NCI-H187 treated with DMSO at 0.1 percent for 48 hours (cell line): ENCODE measurements around the gene TLE3.

Source experiments
- DNase-seq: peaks from one replicate; lab custom pipeline; 2025; lab: John Stamatoyannopoulos, UW

The TLE3 gene

GRCh38 chr15:70027518-70027917 is 70.2 kb downstream of the TLE3 start:
- no peak for DNase-seq

DNA sequence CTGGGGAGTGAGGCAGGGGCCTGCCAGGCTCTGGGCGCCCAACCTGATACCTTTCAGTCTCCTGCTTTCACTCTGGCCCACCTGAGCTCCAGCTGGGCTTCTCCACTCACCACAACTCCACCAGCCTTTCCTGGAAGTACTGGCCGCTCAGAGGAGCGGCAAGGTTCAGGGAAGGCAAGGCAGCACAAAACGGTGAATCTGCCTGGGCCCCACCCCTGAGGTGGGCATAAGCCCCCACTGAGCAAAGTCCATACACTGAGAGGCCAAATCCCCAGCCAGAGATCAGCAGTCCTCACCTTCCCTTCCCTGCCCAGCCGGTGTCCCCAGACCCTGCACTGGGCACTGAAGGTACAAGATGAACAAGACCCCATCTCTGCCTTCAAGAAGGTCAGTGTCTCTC is 70.7 kb downstream of the TLE3 start:
- no peak for DNase-seq

DNA sequence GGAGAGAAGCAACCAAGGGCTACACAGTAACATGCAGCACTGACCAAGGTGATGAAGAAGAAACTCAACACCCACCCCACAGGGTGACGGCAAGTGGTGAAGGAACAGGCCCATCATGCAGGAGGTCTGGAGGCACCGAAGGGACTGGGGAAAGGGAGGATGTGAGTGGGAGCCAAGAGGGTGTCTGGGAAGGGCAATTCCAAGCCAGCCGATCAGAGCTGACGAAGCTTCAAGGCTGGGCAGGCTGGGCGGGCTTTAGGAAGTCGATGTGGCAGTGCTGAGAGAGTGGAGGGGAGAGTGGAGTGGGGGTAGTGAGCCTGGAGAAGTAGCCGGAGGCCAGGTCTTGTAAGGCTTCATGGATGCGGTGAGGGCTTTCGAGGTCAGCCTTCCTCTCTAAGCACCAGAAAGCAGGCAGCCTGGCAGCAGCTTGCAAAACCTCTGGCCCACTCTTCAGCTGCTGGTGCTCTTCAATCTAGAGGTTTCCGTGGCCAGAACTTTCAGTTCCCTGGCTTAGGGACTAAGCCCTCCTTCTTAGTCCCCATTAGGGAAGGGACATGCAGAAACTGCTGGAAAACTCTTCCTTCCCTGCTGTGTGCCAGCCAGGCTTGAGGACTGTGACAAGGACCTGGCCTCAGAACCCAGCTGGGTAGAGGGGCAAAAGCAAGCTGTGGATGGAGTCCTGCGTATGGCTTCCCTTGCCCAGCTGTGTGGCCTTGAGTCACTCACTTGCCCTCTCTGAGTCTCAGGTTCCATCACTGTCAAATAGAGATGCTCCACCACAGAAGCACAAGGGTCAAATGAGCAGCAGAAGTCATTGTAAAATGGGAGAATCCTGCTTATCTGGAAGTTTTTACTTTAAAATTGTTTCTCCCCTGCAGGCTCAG is 72.1 kb downstream of the TLE3 start:
- DNase-seq: no peak

- no peak for DNase-seq
Measured at GRCh38 chr15:70024521-70024920, 73.2 kb downstream of the TLE3 start.

DNA sequence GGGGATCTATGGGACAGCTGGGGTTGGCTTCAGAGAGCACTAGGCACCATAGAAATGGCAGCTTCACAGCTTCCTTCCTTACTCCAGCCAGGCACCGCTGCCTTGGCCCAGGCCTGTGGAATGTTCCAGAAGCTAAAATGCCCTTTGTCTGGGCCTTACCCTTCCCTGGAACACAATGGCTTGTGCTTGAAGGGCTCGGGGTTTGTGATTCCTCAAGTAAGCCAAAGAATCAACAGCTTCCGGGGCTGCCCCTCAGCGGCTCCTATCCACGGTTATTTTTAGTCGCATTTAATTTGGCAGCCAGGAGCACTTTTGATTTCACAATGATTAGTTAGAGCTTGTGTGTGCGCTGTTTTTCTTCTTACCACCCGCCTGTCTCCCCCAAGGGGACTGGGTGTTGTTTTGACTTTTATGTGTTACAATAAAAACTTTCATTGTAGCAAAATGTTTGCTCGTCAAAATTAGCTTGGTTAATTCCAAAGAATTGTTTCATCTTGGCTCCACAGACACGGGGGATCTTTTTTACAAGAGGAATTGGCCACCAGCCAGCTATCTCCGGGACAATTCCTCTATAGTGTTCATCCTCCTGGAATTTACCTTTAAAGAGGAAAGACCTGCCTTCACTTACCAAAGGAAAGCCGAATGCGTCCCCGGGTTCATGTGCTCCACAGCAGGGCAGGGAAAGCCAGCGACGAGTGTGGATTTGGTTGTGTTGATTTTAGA is 73.8 kb downstream of the TLE3 start:
- no peak for DNase-seq

GRCh38 chr15:70023064-70023768 is 74.5 kb downstream of the TLE3 start:
- no peak for DNase-seq

DNA sequence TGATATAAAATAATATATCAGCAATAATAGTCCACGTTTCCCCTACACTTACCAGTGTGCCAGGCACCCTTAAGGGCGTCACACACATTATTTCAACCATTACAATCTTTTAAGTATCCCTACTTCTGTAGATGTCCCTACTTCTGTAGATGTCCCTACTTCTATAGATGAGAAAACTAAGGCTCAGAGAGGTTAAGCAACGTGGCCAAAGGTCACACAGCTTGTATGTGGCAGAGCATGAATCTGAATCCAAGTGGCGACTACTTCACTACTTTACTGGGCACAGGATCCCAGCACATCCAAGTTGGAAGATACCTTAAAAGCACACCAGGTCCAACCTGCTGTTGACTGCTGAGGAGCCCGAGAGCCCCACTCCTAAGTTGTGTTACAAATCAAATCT is 77.5 kb downstream of the TLE3 start:
- DNase-seq: no peak

GRCh38 chr15:70018646-70019600 is 78.8 kb downstream of the TLE3 start:
- DNase-seq: no peak

DNA sequence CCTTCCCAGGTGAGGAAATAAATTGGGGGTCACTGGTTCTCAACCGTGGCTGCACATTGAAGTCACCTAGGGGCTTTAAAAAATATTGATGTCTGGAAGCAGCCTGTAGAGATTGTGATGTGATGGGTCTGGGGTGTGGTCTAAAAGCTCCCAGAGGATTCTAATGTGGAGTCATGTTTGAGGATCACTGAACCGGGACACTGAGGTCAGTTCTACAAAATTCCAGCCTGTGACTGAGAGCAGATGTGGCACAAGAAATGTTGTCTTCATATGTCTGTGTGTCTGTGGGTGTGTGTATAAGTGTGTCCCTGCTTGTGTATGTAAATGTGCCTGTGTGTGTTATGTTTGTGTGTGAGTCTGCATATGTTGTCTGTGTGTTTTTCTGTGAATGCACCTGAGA is 79.9 kb downstream of the TLE3 start:
- no peak for DNase-seq

DNA sequence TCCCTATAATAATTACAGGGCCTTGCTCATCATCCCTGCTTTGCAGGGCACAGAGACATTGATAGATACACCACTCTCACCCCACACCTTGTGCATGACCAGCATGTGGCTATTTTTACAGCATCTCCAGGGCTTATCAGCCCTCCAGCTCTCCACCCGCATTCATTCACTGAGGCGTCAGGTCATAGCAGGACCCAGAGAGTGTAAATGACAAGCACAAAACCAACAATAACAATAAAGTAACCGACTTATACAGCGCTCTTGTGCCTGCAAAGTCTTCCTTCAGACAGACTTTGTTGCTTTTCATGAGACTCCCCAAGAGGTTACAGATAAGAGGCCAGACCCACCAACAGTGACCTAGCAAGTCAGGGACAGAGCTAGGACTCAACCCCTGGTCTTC is 80.7 kb downstream of the TLE3 start:
- DNase-seq: no peak

DNA sequence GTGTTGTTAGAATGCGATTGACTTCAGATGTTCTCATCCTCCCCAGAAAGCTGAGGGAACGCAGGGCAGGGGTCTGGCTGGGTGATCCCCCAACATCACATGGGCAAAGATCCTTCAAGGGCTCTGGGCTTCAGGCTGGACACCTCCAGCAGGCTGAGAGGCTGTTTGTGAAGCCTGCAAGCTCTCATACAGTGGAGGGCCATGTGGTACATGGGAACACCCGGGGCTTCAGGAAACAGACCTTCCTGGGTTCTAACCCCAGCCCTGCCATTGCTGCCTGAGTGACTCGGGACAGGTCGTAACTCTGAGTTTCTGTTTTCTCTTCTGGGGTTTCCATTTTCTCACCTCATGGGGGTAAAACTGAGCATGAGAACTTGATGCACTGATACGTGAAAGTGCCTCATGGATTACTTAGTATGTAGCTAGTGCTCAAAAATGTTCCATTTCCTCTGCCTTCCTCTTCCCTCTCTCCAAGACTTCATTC is 81.2 kb downstream of the TLE3 start:
- DNase-seq: no peak

DNA sequence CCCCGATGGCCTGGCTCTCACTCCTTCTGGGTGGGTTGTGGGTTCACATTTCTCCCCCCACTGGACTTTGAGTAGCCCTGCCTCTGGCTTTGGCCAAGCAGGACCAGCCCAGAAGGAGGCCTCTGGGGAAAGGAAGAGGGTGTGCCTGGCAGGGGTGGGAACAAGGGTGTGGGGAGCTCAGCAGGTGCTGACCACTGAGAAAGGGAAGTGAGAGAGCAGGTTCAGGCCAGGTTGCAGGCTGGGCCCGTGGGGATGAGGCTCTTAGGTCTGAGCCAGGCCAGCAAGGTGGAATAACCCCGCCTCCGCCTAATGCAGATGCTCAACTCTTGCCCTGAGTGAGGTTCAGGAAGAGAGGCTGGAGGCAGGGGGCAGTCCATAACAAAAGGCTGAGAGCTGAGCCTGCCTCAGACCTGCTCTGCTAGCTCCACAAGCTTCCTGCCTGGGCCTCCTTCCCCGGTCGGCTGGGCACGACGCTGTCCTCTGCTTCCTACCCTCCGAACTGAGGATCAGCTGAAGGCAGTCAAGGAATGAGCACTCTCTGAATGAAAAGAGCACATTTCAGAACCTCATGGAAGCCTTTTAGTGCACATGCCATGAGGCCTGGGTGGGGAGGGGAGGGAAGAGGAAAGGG is 82.7 kb downstream of the TLE3 start:
- DNase-seq: no peak

DNA sequence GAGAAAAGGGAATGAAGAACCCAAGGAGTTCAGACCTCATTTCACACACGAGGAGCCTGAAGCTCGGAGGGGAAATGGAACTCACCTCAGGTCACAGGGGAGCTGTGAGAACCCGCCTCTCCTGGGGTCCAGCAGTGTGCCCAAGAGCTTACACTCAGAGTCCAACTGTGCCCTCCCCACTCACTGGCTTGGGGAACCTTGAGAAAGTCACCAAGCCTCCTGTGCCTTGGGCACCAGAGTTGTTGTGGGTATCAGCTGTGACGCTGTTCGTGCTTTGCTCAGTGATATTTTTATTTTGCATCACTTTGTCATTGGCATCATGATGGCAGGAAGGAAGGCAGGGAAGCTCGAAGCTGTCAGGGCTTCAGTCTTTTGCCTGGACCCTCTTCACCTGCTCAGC is 83.4 kb downstream of the TLE3 start:
- no peak for DNase-seq

DNA sequence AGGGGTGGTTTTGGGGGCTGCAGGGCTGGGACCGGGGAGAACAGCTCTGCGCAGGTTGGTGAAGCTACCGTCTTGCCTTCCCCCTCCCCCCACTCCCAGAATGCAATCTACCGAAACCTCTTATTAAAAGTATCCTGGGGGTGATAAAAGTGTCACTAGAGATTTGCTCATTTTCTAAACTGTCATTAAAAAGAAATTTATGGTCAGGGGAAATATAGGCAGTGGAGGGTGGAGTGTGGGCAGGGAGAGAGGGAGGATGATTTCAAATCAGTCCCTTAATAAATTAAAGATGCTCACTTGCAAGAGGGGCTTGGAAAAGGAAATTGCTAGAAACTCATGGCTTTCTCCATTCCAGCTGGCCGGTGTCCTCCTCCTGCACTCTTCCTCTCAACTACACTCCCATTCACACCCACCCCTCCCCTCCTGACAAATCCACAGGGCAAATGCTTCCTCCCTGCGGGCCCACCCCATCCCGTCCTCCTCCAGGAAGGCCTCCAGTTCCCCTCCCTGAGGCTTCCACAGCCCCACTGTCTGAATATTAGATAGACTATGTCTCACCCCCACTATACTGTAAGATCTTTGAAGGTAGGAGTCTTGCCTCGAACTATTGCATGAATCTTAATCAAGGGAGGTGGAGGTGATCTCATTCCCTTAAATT is 83.9 kb downstream of the TLE3 start:
- DNase-seq: no peak

- DNase-seq: no peak
Measured at GRCh38 chr15:70012895-70013294, 84.8 kb downstream of the TLE3 start.

- no peak for DNase-seq
Measured at GRCh38 chr15:70008697-70009290, 88.9 kb downstream of the TLE3 start.

DNA sequence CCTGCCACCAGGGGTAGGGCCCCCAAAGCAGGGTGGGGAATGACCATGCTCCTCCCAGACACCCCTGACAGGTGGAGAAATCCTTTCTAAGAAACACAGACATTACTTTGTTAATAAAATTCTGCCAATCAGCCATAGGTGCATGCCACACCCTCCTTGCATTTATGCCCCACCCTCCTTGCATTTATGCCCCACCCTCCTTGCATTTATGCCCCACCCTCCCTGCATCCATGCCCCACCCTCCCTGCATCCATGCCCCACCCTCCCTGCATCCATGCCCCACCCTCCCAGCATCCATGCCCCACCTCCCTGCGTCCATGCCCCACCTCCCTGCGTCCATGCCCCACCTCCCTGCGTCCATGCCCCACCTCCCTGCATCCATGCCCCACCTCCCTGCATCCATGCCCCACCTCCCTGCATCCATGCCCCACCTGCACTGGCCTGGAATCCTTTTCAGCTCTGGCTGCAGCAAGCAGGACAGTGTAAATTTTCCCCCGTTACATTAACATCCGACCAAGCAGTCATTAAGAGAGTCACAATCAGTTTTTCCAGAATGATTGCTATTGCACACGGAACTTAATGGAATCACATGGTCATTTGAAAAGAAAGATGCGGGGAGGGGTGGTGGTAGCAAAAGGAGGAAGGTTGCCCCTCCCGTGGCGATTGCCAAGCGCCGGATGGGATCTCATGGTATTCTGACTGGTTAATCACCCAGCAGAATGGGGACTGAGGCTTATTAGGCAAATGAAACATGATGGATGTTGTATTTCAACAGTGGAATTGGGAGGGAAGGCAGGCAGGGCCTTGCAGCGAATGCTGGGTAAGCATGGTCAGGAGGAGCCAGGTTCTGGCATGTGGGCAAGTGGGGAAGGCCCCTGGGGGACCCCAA is 91.2 kb downstream of the TLE3 start:
- DNase-seq: no peak

- no peak for DNase-seq
Measured at GRCh38 chr15:70004826-70005225, 92.9 kb downstream of the TLE3 start.

DNA sequence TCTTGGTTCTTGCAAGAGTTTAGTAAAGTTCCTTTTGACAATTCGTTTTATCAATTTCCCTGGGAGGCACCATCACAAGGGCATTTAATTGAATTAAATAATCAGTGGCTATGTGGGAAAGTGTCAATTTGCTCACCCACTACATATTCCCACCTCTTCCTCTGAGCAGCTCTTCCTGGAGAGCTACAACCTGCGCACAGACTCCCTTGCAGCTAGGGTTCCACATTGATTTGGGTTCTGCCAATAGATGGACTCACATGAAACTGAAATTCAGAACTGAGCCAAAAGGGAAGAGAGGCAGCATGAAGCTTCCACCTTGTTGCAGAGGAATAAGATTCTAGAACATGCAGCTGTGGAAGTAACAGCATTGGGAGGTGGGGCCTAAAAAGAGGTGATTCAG is 94.8 kb downstream of the TLE3 start:
- DNase-seq: no peak
